Nephron progenitor cell (in vitro differentiated cells): Measurements from ENCODE around the gene PDP2.

Experiments used
- DNase-seq: peaks from one replicate; pipeline ENCODE4 v3.0.0; 2021
- H3K27ac Mint-ChIP-seq: 2 replicates; pipeline ENCODE4 v1.8.0; 2021; ENCODE audit warnings: mild to moderate bottlenecking, moderate library complexity, mixed read lengths
- H3K27me3 Mint-ChIP-seq: 2 replicates; pipeline ENCODE4 v1.8.0; 2021; ENCODE audit warnings: mild to moderate bottlenecking, low read depth, mixed read lengths; ENCODE audit not compliant: poor library complexity
- H3K36me3 Mint-ChIP-seq: 2 replicates; pipeline ENCODE4 v1.8.0; 2021; ENCODE audit warnings: low read depth, mixed read lengths
- H3K4me1 Mint-ChIP-seq: 2 replicates; pipeline ENCODE4 v1.8.0; 2021; ENCODE audit warnings: mixed read lengths
- H3K4me3 Mint-ChIP-seq: 2 replicates; pipeline ENCODE4 v1.8.0; 2021; ENCODE audit warnings: mild to moderate bottlenecking, moderate library complexity, mixed read lengths
- H3K9me3 Mint-ChIP-seq: 2 replicates; pipeline ENCODE4 v1.8.0; 2021; ENCODE audit warnings: mild to moderate bottlenecking, moderate library complexity, mixed read lengths
- TF ChIP-seq, protein P1 (sequence below): fragments of 200-600 bp; sonication (generic); IDR thresholded peaks from 2 replicates; pipeline ENCODE4 v1.5.0; 2021; ENCODE audit warnings: antibody characterized with exemption

The PDP2 gene

DNA sequence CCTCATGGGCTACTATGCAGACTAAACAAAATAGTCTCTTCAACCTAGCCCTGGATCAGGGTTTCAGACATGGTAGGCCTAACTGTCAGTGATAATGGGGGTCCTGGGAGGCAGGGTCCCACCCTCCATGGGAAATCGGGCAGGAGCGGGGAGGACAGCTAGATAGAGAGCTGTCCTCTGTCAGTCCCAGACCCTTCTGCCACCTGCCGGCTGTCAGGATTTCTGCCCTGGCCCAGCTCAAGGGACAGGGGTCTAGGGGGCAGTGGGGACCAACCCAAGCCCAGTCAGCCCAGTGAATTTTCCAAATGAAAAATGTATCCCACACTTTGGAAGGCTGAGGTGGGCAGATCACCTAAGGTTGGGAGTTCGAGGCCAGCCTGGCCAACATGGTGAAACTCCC, 30.8 kb upstream of the PDP2 start:
- Mint-ChIP-seq H3K27me3 (peaks cover 47% of the 10 kb centered on the region), H3K36me3 (no peaks in the 10 kb centered on the region), H3K9me3 (no peaks in the 10 kb centered on the region), H3K4me1 (peaks cover 5% of the 10 kb centered on the region), H3K27ac (no peak overlapping the region), H3K4me3 (no peak overlapping the region)
- TF ChIP-seq, protein P1, sequence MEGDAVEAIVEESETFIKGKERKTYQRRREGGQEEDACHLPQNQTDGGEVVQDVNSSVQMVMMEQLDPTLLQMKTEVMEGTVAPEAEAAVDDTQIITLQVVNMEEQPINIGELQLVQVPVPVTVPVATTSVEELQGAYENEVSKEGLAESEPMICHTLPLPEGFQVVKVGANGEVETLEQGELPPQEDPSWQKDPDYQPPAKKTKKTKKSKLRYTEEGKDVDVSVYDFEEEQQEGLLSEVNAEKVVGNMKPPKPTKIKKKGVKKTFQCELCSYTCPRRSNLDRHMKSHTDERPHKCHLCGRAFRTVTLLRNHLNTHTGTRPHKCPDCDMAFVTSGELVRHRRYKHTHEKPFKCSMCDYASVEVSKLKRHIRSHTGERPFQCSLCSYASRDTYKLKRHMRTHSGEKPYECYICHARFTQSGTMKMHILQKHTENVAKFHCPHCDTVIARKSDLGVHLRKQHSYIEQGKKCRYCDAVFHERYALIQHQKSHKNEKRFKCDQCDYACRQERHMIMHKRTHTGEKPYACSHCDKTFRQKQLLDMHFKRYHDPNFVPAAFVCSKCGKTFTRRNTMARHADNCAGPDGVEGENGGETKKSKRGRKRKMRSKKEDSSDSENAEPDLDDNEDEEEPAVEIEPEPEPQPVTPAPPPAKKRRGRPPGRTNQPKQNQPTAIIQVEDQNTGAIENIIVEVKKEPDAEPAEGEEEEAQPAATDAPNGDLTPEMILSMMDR, result no peak
- no peak for DNase-seq

GRCh38 chr16:66850115-66850815, 30.1 kb upstream of the PDP2 start:
- TF ChIP-seq, protein P1, result no peak
- Mint-ChIP-seq H3K27me3 (peaks cover 42% of the 10 kb centered on the region), H3K9me3 (no peaks in the 10 kb centered on the region), H3K27ac (no peak overlapping the region), H3K4me1 (peaks cover 5% of the 10 kb centered on the region), H3K4me3 (no peak overlapping the region), H3K36me3 (no peaks in the 10 kb centered on the region)
- DNase-seq, result no peak

DNA sequence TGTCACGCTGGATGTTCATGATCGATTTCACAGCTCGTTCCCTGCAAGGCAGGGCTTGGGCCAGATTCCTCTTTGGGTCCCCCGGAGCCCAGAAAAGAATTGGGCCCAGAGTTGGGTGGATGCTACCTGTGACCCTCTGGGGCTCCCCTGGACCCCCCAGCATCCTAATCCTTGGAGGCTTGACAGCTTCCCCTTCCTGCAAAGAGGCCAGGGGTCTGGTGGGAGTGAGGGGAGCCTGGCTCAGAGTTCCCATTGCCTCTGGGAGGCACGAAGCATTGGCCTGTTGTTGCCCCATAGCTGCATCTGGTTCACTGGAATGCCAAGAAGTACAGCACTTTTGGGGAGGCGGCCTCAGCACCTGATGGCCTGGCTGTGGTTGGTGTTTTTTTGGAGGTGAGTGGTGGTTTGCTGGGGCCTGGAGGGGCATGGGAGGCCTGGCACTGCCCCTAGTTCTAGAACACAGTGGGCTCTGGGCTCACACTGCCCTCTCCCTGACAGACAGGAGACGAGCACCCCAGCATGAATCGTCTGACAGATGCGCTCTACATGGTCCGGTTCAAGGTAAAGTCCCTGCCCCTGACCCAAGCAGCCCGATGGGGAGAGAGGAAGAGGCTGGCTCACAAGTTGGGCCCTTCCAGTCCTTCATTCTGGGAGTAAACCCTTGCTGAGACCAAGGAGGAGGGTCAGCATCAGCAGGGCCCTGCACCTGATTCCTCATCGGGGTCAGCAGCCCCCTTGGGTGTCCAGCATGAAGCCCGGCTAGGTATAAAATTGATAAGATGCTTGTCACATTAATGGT, 28.9 kb upstream of the PDP2 start:
- TF ChIP-seq, protein P1, result no peak
- Mint-ChIP-seq H3K9me3 (no peaks in the 10 kb centered on the region), H3K27me3 (peaks cover 31% of the 10 kb centered on the region), H3K4me3 (no peak overlapping the region), H3K27ac (no peak overlapping the region), H3K4me1 (peaks cover 5% of the 10 kb centered on the region), H3K36me3 (no peaks in the 10 kb centered on the region)
- DNase-seq, result no peak

DNA sequence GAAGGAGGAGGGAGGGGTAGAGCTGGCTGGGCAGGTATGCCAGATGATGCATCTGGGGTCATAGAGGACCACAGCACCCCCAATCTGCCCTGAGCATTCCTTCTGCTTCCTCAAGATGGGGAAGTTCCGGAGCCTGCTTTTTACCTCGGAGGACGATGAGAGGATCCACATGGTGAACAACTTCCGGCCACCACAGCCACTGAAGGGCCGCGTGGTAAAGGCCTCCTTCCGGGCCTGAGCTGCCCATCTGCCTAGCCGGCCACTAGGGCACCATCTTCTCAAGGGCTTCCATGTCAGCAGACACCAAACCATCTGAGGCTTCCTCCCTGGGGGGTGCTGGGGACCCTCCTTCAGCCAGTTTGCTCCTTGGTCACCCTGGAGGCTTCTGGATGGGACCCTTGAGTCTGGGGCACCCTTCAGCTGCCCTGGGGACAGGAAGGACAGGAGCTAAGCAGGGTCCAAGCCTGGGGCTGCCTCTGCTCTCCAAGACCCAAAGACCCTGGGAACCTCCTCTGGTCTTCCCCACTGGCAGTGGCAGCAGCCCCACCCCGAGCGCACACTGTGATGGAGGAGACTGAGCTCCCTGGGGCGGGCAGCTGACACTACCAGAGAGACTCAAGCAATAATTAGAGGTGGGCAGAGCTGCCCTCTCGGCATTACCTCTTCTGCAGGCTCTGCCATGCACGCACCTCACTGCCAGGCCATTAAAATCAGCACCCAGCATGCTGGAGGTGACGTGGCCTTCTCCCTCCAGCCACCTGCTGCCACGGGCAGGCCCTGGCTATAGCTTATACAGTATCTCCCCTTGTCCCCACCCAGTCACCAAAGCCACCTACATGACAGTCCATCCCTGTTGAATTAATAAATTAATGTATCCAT, 26.8 kb upstream of the PDP2 start:
- no peak overlapping the region for H3K4me3 Mint-ChIP-seq
- peaks cover 5% of the 10 kb centered on the region for H3K4me1 Mint-ChIP-seq
- H3K27ac Mint-ChIP-seq, result no peak overlapping the region
- H3K9me3 Mint-ChIP-seq, result no peaks in the 10 kb centered on the region
- DNase-seq, result no peak
- no peaks in the 10 kb centered on the region for H3K36me3 Mint-ChIP-seq
- H3K27me3 Mint-ChIP-seq, result peaks cover 9% of the 10 kb centered on the region
- TF ChIP-seq, protein P1, result no peak

- DNase-seq, result no peak
- peaks cover 8% of the 10 kb centered on the region for H3K27me3 Mint-ChIP-seq
- TF ChIP-seq, protein P1, result no peak
- H3K27ac Mint-ChIP-seq, result no peak overlapping the region
- H3K4me1 Mint-ChIP-seq, result no peaks in the 10 kb centered on the region
- H3K36me3 Mint-ChIP-seq, result no peaks in the 10 kb centered on the region
- H3K9me3 Mint-ChIP-seq, result no peaks in the 10 kb centered on the region
- no peak overlapping the region for H3K4me3 Mint-ChIP-seq
Measured at GRCh38 chr16:66856184-66856730, 24.1 kb upstream of the PDP2 start.
